GM23338 (cell line): ENCODE measurements around the gene LMO2.

ENCODE experiments used
- CREB1 ChIP-seq: fragments of 250-450 bp; sonication (Bioruptor Pico); IDR thresholded peaks from 2 replicates; pipeline ENCODE4 v1.5.0; 2020; ENCODE audit warnings: low read depth, mild to moderate bottlenecking, moderate library complexity
- CTCF ChIP-seq, 2 experiments: fragments of 200-600 bp in 1 of 2; sonication (generic) in 1 of 2; conservative IDR thresholded peaks; 2 replicates each; pipeline versions ENCODE4 v1.5.1 to v1.6.1; 2016 to 2017; ENCODE audit warnings: antibody characterized with exemption in 2 of 2, low read depth in 2 of 2, mild to moderate bottlenecking in 2 of 2, moderate library complexity in 1 of 2
- EZH2 ChIP-seq: fragments of 200-600 bp; sonication (generic); IDR thresholded peaks from one replicate; pipeline ENCODE4 v1.8.0; 2017; ENCODE audit warnings: antibody characterized with exemption, mild to moderate bottlenecking, low read depth; ENCODE audit not compliant: unreplicated experiment
- EZH2phosphoT487 ChIP-seq: fragments of 200-600 bp; sonication (generic); IDR thresholded peaks from one replicate; pipeline ENCODE4 v1.8.1; 2018; ENCODE audit warnings: antibody characterized with exemption; ENCODE audit not compliant: unreplicated experiment
- JUNB ChIP-seq: IDR thresholded peaks from one replicate; pipeline ENCODE4 v1.6.1; 2016; ENCODE audit warnings: antibody characterized with exemption; ENCODE audit not compliant: unreplicated experiment
- NANOG ChIP-seq: IDR thresholded peaks from 2 replicates; pipeline ENCODE4 v1.6.1; 2016; ENCODE audit warnings: antibody characterized with exemption, borderline replicate concordance
- POLR2AphosphoS5 ChIP-seq: IDR thresholded peaks from 2 replicates; pipeline ENCODE4 v1.6.1; 2016; ENCODE audit warnings: antibody characterized with exemption, low read depth
- REST ChIP-seq: IDR thresholded peaks from one replicate; pipeline ENCODE4 v1.6.1; 2018; ENCODE audit warnings: antibody characterized with exemption; ENCODE audit not compliant: unreplicated experiment
- STAT1 ChIP-seq: IDR thresholded peaks from one replicate; pipeline ENCODE4 v1.6.1; 2016; ENCODE audit warnings: antibody characterized with exemption; ENCODE audit not compliant: unreplicated experiment
- TF ChIP-seq, protein P1 (sequence below): IDR thresholded peaks from 2 replicates; pipeline ENCODE4 v1.6.1; 2016; ENCODE audit warnings: antibody characterized with exemption

GRCh38 chr11:33891714-33892327 lies at the start of gene LMO2:
- TF ChIP-seq CTCF (conservative IDR thresholded peaks at IDR 0.05; ENCODE audit: low read depth in 2 of 2), result no peak
- TF ChIP-seq POLR2AphosphoS5, result no peak
- TF ChIP-seq EZH2, result no peak
- TF ChIP-seq CREB1 (CRISPR knock-in tag), result no peak
- TF ChIP-seq REST, result no peak
- no peak for TF ChIP-seq NANOG
- no peak for TF ChIP-seq EZH2phosphoT487
- no peak for TF ChIP-seq JUNB
- TF ChIP-seq, protein P1, sequence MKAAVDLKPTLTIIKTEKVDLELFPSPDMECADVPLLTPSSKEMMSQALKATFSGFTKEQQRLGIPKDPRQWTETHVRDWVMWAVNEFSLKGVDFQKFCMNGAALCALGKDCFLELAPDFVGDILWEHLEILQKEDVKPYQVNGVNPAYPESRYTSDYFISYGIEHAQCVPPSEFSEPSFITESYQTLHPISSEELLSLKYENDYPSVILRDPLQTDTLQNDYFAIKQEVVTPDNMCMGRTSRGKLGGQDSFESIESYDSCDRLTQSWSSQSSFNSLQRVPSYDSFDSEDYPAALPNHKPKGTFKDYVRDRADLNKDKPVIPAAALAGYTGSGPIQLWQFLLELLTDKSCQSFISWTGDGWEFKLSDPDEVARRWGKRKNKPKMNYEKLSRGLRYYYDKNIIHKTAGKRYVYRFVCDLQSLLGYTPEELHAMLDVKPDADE, result no peak
- TF ChIP-seq STAT1, result no peak
